ENCODE data around the gene RNU6-8.

RNU6-8 gene

GRCh38 chr14:32202998-32203882 is at the start of gene RNU6-8:
Gene RNU6-8, minus strand, starts transcription at chr14:32203269.
- TF ChIP-seq, protein P1, sequence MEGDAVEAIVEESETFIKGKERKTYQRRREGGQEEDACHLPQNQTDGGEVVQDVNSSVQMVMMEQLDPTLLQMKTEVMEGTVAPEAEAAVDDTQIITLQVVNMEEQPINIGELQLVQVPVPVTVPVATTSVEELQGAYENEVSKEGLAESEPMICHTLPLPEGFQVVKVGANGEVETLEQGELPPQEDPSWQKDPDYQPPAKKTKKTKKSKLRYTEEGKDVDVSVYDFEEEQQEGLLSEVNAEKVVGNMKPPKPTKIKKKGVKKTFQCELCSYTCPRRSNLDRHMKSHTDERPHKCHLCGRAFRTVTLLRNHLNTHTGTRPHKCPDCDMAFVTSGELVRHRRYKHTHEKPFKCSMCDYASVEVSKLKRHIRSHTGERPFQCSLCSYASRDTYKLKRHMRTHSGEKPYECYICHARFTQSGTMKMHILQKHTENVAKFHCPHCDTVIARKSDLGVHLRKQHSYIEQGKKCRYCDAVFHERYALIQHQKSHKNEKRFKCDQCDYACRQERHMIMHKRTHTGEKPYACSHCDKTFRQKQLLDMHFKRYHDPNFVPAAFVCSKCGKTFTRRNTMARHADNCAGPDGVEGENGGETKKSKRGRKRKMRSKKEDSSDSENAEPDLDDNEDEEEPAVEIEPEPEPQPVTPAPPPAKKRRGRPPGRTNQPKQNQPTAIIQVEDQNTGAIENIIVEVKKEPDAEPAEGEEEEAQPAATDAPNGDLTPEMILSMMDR (IDR thresholded peaks at IDR 0.05; ENCODE audit: insufficient read depth, low read depth, low read length, missing control alignments): no peak
- DNase-seq (ENCODE audit: low read depth): peak; percentile 95

GRCh38 chr14:32252030-32252670 is 49.1 kb upstream of the RNU6-8 start:
- H3K4me3 ChIP-seq (ENCODE audit: low read depth, low read length): no peak overlapping the region
- TF ChIP-seq, protein P1 (IDR thresholded peaks at IDR 0.05; ENCODE audit: insufficient read depth, low read depth, low read length, missing control alignments): peak; percentile 81
- DNase-seq (ENCODE audit: low read depth): peak; percentile 82

More at GRCh38 chr14:32202998-32203882, at the start of gene RNU6-8:
- peak within 1 kb of the TSS; percentile 69 for H3K4me3 ChIP-seq (ENCODE audit: low read depth, low read length)

GRCh38 chr14:32251530-32251929 is 48.5 kb upstream of the RNU6-8 start:
- no peak overlapping the region for H3K4me3 ChIP-seq (ENCODE audit: low read depth, low read length)
- TF ChIP-seq, protein P1 (IDR thresholded peaks at IDR 0.05; ENCODE audit: insufficient read depth, low read depth, low read length, missing control alignments): no peak
- DNase-seq (ENCODE audit: low read depth): no peak

GRCh38 chr14:32250681-32251080 is 47.6 kb upstream of the RNU6-8 start:
- no peak for DNase-seq (ENCODE audit: low read depth)
- no peak overlapping the region for H3K4me3 ChIP-seq (ENCODE audit: low read depth, low read length)
- TF ChIP-seq, protein P1 (IDR thresholded peaks at IDR 0.05; ENCODE audit: insufficient read depth, low read depth, low read length, missing control alignments): no peak

GRCh38 chr14:32249780-32250179 is 46.7 kb upstream of the RNU6-8 start:
- DNase-seq (ENCODE audit: low read depth): no peak
- H3K4me3 ChIP-seq (ENCODE audit: low read depth, low read length): no peak overlapping the region
- TF ChIP-seq, protein P1 (IDR thresholded peaks at IDR 0.05; ENCODE audit: insufficient read depth, low read depth, low read length, missing control alignments): no peak

DNA sequence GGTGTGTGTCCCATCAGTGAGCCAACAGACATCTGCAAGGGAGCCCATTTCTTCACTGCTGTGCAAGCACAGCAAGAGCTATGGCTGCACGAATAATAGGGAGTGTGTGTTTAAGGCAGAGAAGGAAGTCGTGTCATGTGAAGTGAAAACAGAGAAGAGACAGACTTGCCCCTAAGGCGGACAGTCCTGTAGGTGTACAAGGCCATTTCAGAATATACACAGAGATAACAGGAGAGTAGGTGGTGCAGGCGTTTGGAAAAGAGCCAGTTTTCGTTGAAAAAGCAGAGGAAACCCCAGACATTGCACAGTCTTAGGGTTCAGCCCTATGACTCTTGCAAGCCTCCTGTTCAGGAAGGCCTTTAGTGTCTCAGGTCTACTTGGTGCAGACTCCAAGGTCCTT is 46.3 kb upstream of the RNU6-8 start:
- no peak overlapping the region for H3K4me3 ChIP-seq (ENCODE audit: low read depth, low read length)
- TF ChIP-seq, protein P1 (IDR thresholded peaks at IDR 0.05; ENCODE audit: insufficient read depth, low read depth, low read length, missing control alignments): no peak
- no peak for DNase-seq (ENCODE audit: low read depth)
